GM19468 (cell line): ENCODE results near the gene CLDN20.

Experiments
- ATAC-seq: cut with Tn5 transposase; IDR thresholded peaks from one replicate; pipeline ENCODE4 v1.9.1; 2021; ENCODE audit warnings: mild to moderate bottlenecking, moderate library complexity, moderate number of reproducible peaks; ENCODE audit not compliant: unreplicated experiment; ENCODE audit errors: extremely low read depth

CLDN20 gene

GRCh38 chr6:155241966-155242365 lies 21.8 kb upstream of the CLDN20 start:
- no peak for ATAC-seq

- no peak for ATAC-seq
Observed at GRCh38 chr6:155244434-155244833, 19.4 kb upstream of the CLDN20 start.

GRCh38 chr6:155245193-155245592 lies 18.6 kb upstream of the CLDN20 start:
- ATAC-seq = no peak

DNA sequence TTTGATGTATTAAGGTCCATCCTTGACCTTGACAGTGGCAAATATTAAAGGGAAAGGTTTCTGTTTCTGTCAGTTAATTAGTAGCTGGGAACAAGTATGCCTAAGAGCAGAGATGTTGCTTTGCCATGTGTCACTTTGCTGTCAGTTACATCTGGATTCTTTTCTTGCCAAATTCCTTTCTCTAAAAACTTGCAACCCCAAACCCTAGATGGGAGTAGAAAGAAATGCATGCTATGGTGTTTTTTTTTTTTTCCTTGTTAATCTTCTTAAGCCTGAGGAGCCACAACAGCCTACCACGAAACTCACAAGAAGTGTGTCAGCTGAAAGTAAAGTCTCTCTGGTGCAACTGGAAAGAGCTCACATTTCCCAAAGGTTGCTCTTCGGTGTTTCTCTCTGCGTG lies 18.0 kb upstream of the CLDN20 start:
- no peak for ATAC-seq

DNA sequence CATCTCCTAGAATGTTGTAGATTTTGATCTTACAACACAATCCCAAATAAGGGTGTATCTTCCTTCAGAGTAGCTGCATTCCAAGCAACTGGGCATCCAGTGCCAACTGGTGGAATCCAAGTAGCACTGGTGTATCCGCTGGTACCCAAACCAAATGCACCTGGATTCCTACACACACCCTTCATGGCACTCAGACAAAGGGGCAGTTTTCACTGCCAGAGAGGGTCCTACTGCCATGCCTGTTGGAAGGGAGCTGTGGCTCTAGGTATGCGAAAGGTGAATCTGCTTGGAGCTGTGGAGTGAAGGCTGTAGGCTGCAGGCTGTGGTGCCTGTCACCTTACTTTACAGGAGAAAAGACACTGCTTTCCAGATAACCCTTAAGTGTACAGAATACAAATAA lies 17.0 kb upstream of the CLDN20 start:
- no peak for ATAC-seq

GRCh38 chr6:155247618-155248007 lies 16.2 kb upstream of the CLDN20 start:
- ATAC-seq = no peak

- ATAC-seq = no peak
Observed at GRCh38 chr6:155248008-155249001, 15.5 kb upstream of the CLDN20 start.

- ATAC-seq = no peak
Observed at GRCh38 chr6:155250701-155251381, 13.0 kb upstream of the CLDN20 start.

GRCh38 chr6:155252581-155252980 lies 11.2 kb upstream of the CLDN20 start:
- no peak for ATAC-seq

- ATAC-seq = no peak
Observed at GRCh38 chr6:155253337-155253736, 10.5 kb upstream of the CLDN20 start.

DNA sequence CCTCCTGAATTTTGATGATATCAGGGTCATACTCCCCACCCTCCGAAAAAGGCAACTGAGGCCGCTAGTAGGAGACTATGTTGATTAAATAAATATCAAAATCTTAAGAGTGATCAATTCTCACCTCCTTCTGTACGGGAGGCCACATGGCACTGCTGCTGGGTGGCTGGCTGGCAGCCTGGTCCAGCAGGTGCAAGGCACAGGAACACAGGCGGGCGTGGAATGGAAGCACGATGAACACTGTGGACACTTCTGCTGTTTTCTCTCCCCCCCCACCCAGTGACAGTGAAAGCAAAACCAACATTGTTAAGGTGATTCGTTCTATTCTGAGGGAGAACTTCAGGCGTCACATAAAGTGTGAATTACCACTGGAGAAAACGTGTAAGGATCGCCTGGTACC lies 9.7 kb upstream of the CLDN20 start:
- ATAC-seq = no peak

- no peak for ATAC-seq
Observed at GRCh38 chr6:155256122-155256795, 7.6 kb upstream of the CLDN20 start.

DNA sequence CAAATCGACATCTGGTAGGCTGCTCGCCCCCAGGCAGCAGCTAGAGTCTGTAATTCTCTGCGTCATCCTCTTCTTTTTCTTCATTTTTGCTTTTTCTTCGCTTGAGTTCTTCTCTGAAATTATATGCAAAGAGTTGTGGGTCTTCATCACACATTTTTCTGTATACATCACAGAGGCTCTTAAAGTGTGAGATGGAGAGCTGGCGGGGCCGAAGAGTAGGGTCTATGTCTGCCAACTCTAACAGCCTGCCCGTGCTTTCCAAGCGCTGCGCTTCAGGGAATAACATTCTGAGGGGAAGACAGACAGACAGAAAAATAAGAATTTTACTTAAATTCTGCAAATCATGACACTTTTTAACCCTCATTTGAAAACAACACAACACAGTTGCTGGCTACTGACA lies 6.0 kb upstream of the CLDN20 start:
- ATAC-seq = no peak

DNA sequence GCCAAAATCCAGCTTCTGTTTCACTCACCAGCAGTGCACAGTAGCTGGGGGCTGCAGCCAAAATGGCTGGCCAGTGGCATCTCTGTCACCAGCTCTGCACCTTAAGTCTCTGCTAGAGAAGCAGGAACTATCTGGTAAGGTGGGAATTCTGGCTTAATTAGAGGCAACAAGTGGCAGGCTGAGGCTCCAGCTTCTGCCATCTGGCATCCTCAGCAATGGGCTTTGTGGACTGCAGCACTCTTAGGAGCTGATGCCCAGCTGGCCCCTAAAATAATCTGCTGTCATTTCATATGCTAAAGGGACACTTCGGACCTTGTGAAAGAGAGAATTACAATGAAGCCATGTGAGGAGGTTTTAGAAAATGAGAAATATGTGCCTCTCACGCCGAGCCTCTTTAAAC lies 4.6 kb upstream of the CLDN20 start:
- ATAC-seq = no peak

DNA sequence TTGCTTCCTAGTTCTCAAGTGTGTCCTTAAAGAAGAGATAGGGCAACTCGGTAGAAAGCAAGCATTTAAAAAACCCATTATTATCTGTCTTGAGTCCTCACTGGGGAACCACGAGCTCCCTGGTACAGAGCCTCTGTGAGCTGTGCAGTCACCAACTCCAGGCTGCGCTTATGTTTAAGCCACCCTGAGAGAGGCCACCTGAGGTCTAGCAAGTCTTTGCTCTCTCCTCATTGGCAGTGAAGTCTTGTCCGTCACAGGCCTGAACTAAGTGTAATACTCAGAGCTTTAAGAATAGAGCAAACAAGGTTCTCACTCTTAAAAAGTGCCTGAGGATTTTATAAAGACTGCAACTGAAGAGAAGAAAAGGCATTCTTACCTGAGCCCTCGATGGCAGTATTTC lies 3.9 kb upstream of the CLDN20 start:
- ATAC-seq = no peak

- peak; percentile 54 for ATAC-seq
Observed at GRCh38 chr6:155260686-155261085, 3.1 kb upstream of the CLDN20 start.

DNA sequence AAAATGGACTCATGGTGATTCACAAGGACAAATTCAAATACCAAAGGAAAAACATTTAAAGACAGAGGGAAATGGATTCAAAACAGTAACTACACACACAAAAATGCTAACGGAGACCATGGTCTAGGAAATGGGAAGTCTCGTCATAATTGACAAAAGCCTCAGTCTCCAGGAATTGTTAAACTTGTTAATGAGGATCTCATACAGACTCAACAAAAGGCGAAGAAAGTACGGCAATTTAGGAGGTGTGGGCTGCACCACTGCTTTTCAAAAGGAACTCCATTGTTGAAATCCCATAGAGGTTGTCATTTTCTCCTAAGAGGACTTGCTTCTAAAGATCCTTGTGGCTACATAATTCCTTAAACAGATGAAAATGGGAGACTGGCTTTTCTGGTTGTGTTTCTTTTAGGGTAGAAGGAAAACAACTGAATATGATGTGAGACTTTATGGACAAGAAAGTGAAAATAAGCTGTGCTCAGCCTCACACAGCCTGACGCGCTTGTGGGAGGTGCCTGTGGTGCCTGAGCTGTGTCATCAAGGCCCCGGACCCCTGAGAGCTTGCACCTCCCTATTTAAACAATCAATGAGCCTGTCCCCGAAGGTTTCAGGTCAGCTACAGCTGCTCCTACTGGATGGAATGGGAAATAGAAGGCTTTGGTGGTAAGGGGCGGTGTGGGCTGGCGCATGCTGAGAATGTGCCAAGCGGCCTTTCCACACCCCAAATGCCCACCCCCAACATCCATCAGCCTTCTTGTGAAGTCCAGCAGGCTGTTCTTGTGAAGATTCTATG lies 2.5 kb upstream of the CLDN20 start:
- ATAC-seq = no peak

- no peak for ATAC-seq
Observed at GRCh38 chr6:155262655-155263054, 1.2 kb upstream of the CLDN20 start.

- no peak for ATAC-seq
Observed at GRCh38 chr6:155264693-155265320, 994 bp downstream of the CLDN20 start.
